Loucy (cell line): Measurements from ENCODE around the gene RAB8B.

ENCODE experiments used
- EZH2phosphoT487 ChIP-seq: fragments of 200-600 bp; IDR thresholded peaks from 2 replicates; pipeline ENCODE4 v1.6.1; 2018; ENCODE audit warnings: antibody characterized with exemption, mild to moderate bottlenecking, moderate library complexity, borderline replicate concordance
- TF ChIP-seq, protein P1 (sequence below): fragments of 200-600 bp; sonication (generic); conservative IDR thresholded peaks from 2 replicates; pipeline ENCODE4 v1.5.1; 2014; ENCODE audit warnings: mild to moderate bottlenecking, antibody characterized with exemption, low read length

DNA sequence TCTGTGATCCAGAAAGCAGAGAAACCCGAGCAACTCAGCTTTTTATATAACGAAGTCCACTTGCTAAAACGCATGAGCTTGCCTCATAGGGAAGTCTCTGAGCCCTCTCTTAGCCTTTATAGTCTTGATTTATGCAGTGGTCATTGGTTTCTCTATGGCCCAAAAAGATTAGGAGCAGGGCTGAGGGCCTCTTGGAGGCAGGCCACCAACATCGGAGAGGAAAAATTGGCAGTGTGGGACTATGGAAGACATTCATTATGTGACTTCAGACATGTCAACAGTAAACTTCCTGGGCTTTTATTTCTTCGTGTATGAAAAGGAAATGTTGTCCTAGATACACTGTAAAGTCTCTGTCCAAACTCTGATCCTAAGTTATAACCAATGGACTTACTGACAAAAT lies 13.5 kb downstream of the RAB8B start:
- TF ChIP-seq, protein P1, sequence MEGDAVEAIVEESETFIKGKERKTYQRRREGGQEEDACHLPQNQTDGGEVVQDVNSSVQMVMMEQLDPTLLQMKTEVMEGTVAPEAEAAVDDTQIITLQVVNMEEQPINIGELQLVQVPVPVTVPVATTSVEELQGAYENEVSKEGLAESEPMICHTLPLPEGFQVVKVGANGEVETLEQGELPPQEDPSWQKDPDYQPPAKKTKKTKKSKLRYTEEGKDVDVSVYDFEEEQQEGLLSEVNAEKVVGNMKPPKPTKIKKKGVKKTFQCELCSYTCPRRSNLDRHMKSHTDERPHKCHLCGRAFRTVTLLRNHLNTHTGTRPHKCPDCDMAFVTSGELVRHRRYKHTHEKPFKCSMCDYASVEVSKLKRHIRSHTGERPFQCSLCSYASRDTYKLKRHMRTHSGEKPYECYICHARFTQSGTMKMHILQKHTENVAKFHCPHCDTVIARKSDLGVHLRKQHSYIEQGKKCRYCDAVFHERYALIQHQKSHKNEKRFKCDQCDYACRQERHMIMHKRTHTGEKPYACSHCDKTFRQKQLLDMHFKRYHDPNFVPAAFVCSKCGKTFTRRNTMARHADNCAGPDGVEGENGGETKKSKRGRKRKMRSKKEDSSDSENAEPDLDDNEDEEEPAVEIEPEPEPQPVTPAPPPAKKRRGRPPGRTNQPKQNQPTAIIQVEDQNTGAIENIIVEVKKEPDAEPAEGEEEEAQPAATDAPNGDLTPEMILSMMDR, result no peak
- TF ChIP-seq EZH2phosphoT487, result no peak
